Heart right ventricle (tissue), 16 donors: ENCODE results near the gene ARRDC2. TPM values are rescaled to one million over a fixed set of nuclear protein-coding genes. Genes with fewer than 3 reads are reported as not detected.

Source experiments
- ATAC-seq, 8 donors: fragments of 200-7000 bp; cut with Tn5 transposase; one replicate each; pipeline ENCODE4 v1.9.1; 2020; ENCODE audit warnings: mild to moderate bottlenecking in 8 of 8, moderate library complexity in 8 of 8, moderate number of reproducible peaks in 1 of 8
- DNase-seq, 2 donors: peaks; one replicate each; pipeline ENCODE4 v3.0.0-alpha.2; 2020
- H3K27ac ChIP-seq, 10 donors: fragments of 200-600 bp; sonication (generic) in 2 of 10; one replicate each; pipeline versions ENCODE4 v1.5.0 to v1.8.0; 2020 to 2022; ENCODE audit warnings: mild to moderate bottlenecking in 3 of 10
- H3K27me3 ChIP-seq, 7 donors: fragments of 200-600 bp; one replicate each; pipeline ENCODE4 v1.8.0; 2021 to 2022; ENCODE audit warnings: mild to moderate bottlenecking in 2 of 7
- H3K36me3 ChIP-seq, 9 donors: fragments of 200-600 bp; sonication (generic) in 1 of 9; one replicate each; pipeline versions ENCODE4 v1.5.0 to v1.8.0; 2020 to 2022; ENCODE audit warnings: mild to moderate bottlenecking in 2 of 9
- H3K4me1 ChIP-seq, 9 donors: fragments of 200-600 bp; sonication (generic) in 1 of 9; one replicate each; pipeline versions ENCODE4 v1.5.0 to v1.8.0; 2020 to 2022; ENCODE audit warnings: mild to moderate bottlenecking in 4 of 9
- H3K4me3 ChIP-seq, 10 donors: fragments of 200-600 bp; sonication (generic) in 2 of 10; one replicate each; pipeline versions ENCODE4 v1.5.0 to v1.8.0; 2020 to 2022; ENCODE audit warnings: mild to moderate bottlenecking in 7 of 10, moderate library complexity in 2 of 10
- H3K9me3 ChIP-seq, 11 donors: fragments of 200-600 bp in 10 of 11; sonication (generic) in 2 of 11; one replicate each; pipeline versions ENCODE4 v1.5.0 to v1.8.0; 2013 to 2022; ENCODE audit warnings: mild to moderate bottlenecking in 2 of 11, control low read depth in 1 of 11, moderate library complexity in 1 of 11
- WGBS, 2 donors: extraction: QIAGEN DNeasy Blood & Tissue Kit; methylation state at CpG; one replicate each; pipeline ENCODE4 v1.1.7; 2013; ENCODE audit warnings: inconsistent platforms in 1 of 2; 5-methylcytosine and 5-hydroxymethylcytosine counted together
- intact Hi-C, 10 donors: fragments of 100-400 bp; cut with DNase I; formaldehyde crosslinking; loops; one replicate each; pipeline versions ENCODE4 v1.11.1 to v1.14.2; 2022
- polyA plus RNA-seq, 2 donors: library from polyadenylated mRNA; stranded (reverse); fragments of 200-250 nt; gene quantifications; one replicate each; pipeline ENCODE4 v1.2.3, GENCODE V29; 2013
- total RNA-seq, 10 donors: library from RNA; stranded (reverse); fragmentation: NEBNext Ultra II Directional in 3 of 10; extraction: Animal tissue kit (Norgen Biotek cat#: 25700) in 3 of 10; gene quantifications; one replicate each; pipeline versions ENCODE4 v1.2.1 to v1.2.4, GENCODE V29; 2021 to 2023
- TF ChIP-seq, protein P1 (sequence below), 9 donors: fragments of 200-600 bp; sonication (generic) in 2 of 9; IDR thresholded peaks; one replicate each; pipeline versions ENCODE4 v1.5.0 to v1.8.0; 2021 to 2022; ENCODE audit warnings: antibody characterized with exemption in 9 of 9, mild to moderate bottlenecking in 5 of 9, moderate library complexity in 1 of 9
- donor health status: Arrhythmogenic right ventricular cardiomyopathy.
- donor health status: ischemic (EF 13 %, LVEDD 7.1; RV severe dilation, severe dysfunction).
- donor health status: healthy with polysubstance abuse.
- donor health status: DM: no; HTN: yes; CAD: no.
- donor health status: DM: no; HTN: no; CAD: no.
- donor health status: ischemic (EF 25% LVEDD 6.9; RV normal size, moderate dysfunction).
- donor health status: ischemic (EF 25% LVEDD 5.7; RV mildly dilated, moderate dysfunction).
- donor health status: healthy.
- donor health status: DM: yes; HTN: yes; CAD: no.
- donor health status: Ischemic cardiomyopathy.
- donor health status: ischemic (EF 35%, LVEDD 5.7; RV mildly dilated, moderate dysfunction).
- donor health status: nonischemic (EF 11% LVEDD 7.7; RV severe dilation, severe dysfunction).
- donor health status: DM: yes; HTN: yes; CAD: no.
- donor health status: PGD.
- donor health status: ischemic (EF 29% LVEDD 5.4; RV normal size, mild dysfunction).
- donor health status: nonischemic (EF 23%, LVEDD 6.1; RV moderate dilation, normal function).

The ARRDC2 gene
- total and polyA plus RNA-seq, 12 donors: 4.8 to 45.5 (median 11.8) TPM

DNA sequence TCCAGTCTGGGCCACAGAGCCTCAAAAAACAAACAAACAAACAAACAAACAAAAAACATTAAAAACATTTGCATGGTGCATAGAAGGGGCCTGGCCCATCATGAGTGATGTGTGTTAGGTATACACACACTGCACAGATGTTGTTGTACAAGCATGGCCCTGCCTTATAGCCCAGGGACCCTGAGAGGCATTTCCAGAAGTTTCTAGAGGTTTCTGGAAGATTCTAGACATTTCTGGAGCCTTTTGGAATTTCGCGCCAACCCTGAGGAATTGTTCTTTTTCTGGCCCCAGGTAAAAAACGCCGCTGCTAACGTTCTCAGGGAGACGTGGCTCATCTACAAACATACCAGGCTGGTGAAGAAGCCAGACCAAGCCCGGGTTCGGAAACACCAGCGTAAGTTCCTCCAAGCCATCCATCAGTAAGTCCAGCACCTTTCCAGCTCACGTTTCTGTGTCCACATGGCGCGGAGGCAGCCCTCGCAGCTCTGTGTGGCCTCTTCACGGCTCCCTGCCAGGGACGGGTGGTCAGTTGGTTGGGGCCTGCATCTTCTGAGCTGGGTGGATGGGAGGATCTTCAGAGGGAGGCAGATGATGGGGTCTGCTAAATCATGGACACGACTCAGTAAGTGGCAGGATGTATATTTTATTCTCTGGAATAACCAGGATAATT, 18.4 kb upstream of the ARRDC2 start:
- DNase-seq (no peak), ATAC-seq (no peak)
- Histone ChIP-seq H3K36me3 (no peaks in the 10 kb centered on the region), H3K27ac (no peak overlapping the region), H3K27me3 (peaks cover 0 to 20% (median 4%) of the 10 kb centered on the region in 7 donors), H3K4me1 (no peaks in the 10 kb centered on the region), H3K4me3 (no peak overlapping the region), H3K9me3 (no peaks in the 10 kb centered on the region)
- 91% methylated on average over 16 of the region's 16 CpGs for WGBS, 2 donors
- intact Hi-C loops: loop anchor here in 3 of 10 donors (5.0 to 10.0 kb wide), 2 partner anchors 122 to 125 kb away; no protein-coding TSS in a partner anchor
- TF ChIP-seq, protein P1, sequence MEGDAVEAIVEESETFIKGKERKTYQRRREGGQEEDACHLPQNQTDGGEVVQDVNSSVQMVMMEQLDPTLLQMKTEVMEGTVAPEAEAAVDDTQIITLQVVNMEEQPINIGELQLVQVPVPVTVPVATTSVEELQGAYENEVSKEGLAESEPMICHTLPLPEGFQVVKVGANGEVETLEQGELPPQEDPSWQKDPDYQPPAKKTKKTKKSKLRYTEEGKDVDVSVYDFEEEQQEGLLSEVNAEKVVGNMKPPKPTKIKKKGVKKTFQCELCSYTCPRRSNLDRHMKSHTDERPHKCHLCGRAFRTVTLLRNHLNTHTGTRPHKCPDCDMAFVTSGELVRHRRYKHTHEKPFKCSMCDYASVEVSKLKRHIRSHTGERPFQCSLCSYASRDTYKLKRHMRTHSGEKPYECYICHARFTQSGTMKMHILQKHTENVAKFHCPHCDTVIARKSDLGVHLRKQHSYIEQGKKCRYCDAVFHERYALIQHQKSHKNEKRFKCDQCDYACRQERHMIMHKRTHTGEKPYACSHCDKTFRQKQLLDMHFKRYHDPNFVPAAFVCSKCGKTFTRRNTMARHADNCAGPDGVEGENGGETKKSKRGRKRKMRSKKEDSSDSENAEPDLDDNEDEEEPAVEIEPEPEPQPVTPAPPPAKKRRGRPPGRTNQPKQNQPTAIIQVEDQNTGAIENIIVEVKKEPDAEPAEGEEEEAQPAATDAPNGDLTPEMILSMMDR (IDR thresholded peaks at IDR 0.05): no peak

DNA sequence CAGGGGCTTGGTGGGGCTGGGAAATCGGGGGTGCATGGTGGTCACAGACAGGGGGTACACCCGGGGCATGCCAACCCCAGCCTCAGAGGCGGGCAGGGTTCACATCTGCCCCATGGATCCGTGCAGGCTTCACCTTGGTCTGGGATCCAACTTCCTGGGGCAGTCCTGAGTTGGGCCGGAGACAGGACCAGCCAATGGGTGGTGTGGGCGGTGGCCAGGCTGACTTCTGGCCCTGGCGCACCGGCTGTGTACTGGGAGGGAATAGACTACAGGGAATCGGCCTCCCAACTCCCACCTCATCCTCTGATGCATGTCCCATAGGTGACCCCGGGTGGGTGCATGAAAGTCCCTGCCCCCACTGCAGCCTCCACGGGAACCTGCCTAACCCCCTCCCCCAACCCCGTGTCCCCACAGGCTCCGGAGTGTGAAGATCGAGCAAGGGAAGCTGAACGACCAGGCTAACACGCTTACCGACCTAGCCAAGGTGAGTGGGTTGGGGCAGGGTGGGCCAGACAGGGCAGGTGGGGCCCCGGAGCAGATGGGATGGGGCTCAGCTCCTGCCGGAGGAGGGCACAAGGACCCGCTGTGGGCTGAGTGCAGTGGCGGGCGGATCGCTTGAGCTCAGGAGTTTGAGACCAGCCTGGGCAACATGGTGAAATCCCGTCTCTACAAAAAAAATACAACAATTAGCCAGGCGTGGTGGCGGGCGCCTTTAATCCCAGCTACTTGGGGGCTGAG, 14.7 kb upstream of the ARRDC2 start:
- peaks cover 0 to 14% (median 4%) of the 10 kb centered on the region in 7 donors for H3K27me3 ChIP-seq
- no peak overlapping the region for H3K27ac ChIP-seq
- DNase-seq: no peak
- H3K9me3 ChIP-seq: no peaks in the 10 kb centered on the region
- ATAC-seq: no peak
- no peak overlapping the region for H3K4me3 ChIP-seq
- no peaks in the 10 kb centered on the region for H3K4me1 ChIP-seq
- WGBS, 2 donors: 76 to 77% methylated on average over 25 to 27 of the region's 27 CpGs
- no peaks in the 10 kb centered on the region for H3K36me3 ChIP-seq
- TF ChIP-seq, protein P1 (IDR thresholded peaks at IDR 0.05): no peak
- intact Hi-C loops: loop anchor here in 3 of 10 donors (5.0 to 10.0 kb wide), 2 partner anchors 126 to 128 kb away; no protein-coding TSS in a partner anchor

- intact Hi-C loops: loop anchor here (1.0 to 10.0 kb wide), 9 partner anchors 50 to 140 kb away; partner anchors contain the start of genes RPL18A (in 3 of the 10) and SLC5A5 (in 1 of the 10)
- ATAC-seq: peak; percentile 70 to 90 (median 84)
- H3K36me3 ChIP-seq: no peaks in the 10 kb centered on the region
- H3K9me3 ChIP-seq: no peaks in the 10 kb centered on the region
- TF ChIP-seq, protein P1 (IDR thresholded peaks at IDR 0.05): peak; percentile 92 to 99 (median 98)
- no peak overlapping the region for H3K4me3 ChIP-seq
- no peak overlapping the region for H3K27ac ChIP-seq
- peaks cover 0 to 16% (median 5%) of the 10 kb centered on the region in 9 donors for H3K4me1 ChIP-seq
- 7 to 12% methylated on average over 15 of the region's 15 CpGs for WGBS, 2 donors
- peaks cover 0 to 18% (median 4%) of the 10 kb centered on the region in 7 donors for H3K27me3 ChIP-seq
- peak; percentile 83 to 88 for DNase-seq
These were observed 11.1 kb upstream of the ARRDC2 start for GRCh38 chr19:17996826-17997316.
